CD8-positive, alpha-beta memory T cell (primary cell): ENCODE measurements around the gene SARNP. TPM values are rescaled to one million over a fixed set of nuclear protein-coding genes. Genes with fewer than 3 reads are reported as not detected.
A peak's percentile ranks its signal among the peaks of the same experiment; 100 is the strongest.

Experiments
- CTCF ChIA-PET: fragments of 350-600 bp; sonication (Branson Sonifier 250); formaldehyde crosslinking; loops from one replicate; lab custom pipeline; 2021; ENCODE audit warnings: antibody characterized with exemption; lab: Charles Lee
- POLR2A ChIA-PET: fragments of 350-600 bp; sonication (Branson Sonifier 250); formaldehyde crosslinking; loops from one replicate; lab custom pipeline; 2021; ENCODE audit warnings: antibody characterized with exemption; lab: Charles Lee
- DNase-seq, 5 donors: peaks; one replicate each; pipeline versions ENCODE4 v3.0.0 to v3.0.0-alpha.2; 2020 to 2022; ENCODE audit warnings: mixed read lengths in 1 of 5
- H3K27ac ChIP-seq: one replicate; pipeline ENCODE4 v1.7.0; 2013; ENCODE audit warnings: low read depth, mild to moderate bottlenecking, low read length, moderate library complexity
- H3K27me3 ChIP-seq: 2 replicates; pipeline ENCODE4 v1.7.0; 2013; ENCODE audit warnings: low read length, mild to moderate bottlenecking; ENCODE audit not compliant: insufficient read depth, poor library complexity, severe bottlenecking
- H3K36me3 ChIP-seq: 2 replicates; pipeline ENCODE4 v1.7.0; 2013; ENCODE audit warnings: mild to moderate bottlenecking, low read length, moderate library complexity; ENCODE audit not compliant: insufficient read depth
- H3K4me1 ChIP-seq: 2 replicates; pipeline ENCODE4 v1.7.0; 2013; ENCODE audit warnings: mild to moderate bottlenecking, low read length, moderate library complexity; ENCODE audit not compliant: insufficient read depth
- H3K4me3 ChIP-seq: 2 replicates; pipeline ENCODE4 v1.7.0; 2013; ENCODE audit warnings: mild to moderate bottlenecking, low read length
- H3K9me3 ChIP-seq: 2 replicates; pipeline ENCODE4 v1.7.0; 2013; ENCODE audit warnings: mild to moderate bottlenecking, low read length
- H3K27ac Mint-ChIP-seq, 8 donors: one replicate each; pipeline ENCODE4 v1.8.0; 2020 to 2021; ENCODE audit warnings: mixed read lengths in 8 of 8, mild to moderate bottlenecking in 6 of 8, inconsistent platforms in 3 of 8, moderate library complexity in 3 of 8
- H3K27me3 Mint-ChIP-seq, 2 donors: one replicate each; pipeline ENCODE4 v1.8.0; 2020 to 2021; ENCODE audit warnings: mixed read lengths in 2 of 2, mild to moderate bottlenecking in 1 of 2, moderate library complexity in 1 of 2
- H3K36me3 Mint-ChIP-seq, 3 donors: one replicate each; pipeline ENCODE4 v1.8.0; 2020 to 2021; ENCODE audit warnings: mixed read lengths in 3 of 3, inconsistent platforms in 1 of 3, mild to moderate bottlenecking in 1 of 3
- H3K4me1 Mint-ChIP-seq, 3 donors: one replicate each; pipeline ENCODE4 v1.8.0; 2020 to 2021; ENCODE audit warnings: mixed read lengths in 3 of 3, inconsistent platforms in 1 of 3, mild to moderate bottlenecking in 1 of 3
- H3K4me3 Mint-ChIP-seq, 7 donors: one replicate each; pipeline ENCODE4 v1.8.0; 2020 to 2021; ENCODE audit warnings: mixed read lengths in 7 of 7, mild to moderate bottlenecking in 6 of 7, moderate library complexity in 4 of 7, inconsistent platforms in 2 of 7
- H3K9me3 Mint-ChIP-seq, 5 donors: one replicate each; pipeline ENCODE4 v1.8.0; 2020 to 2022; ENCODE audit warnings: mixed read lengths in 5 of 5, mild to moderate bottlenecking in 3 of 5, moderate library complexity in 2 of 5, inconsistent platforms in 1 of 5
- polyA plus RNA-seq: library from polyadenylated mRNA; unstranded; fragments of 300-500 nt; fragmentation: Illumina TruSeq; gene quantifications from one replicate; pipeline ENCODE4 v1.2.3, GENCODE V29; 2021
- total RNA-seq, 2 experiments: library from RNA; stranded (reverse); gene quantifications; one replicate each; pipeline ENCODE4 v1.2.3, GENCODE V29; 2021

Gene SARNP
- total and polyA plus RNA-seq, 3 experiments from 2014 or later, result 89.7 to 109 (median 103) TPM

DNA sequence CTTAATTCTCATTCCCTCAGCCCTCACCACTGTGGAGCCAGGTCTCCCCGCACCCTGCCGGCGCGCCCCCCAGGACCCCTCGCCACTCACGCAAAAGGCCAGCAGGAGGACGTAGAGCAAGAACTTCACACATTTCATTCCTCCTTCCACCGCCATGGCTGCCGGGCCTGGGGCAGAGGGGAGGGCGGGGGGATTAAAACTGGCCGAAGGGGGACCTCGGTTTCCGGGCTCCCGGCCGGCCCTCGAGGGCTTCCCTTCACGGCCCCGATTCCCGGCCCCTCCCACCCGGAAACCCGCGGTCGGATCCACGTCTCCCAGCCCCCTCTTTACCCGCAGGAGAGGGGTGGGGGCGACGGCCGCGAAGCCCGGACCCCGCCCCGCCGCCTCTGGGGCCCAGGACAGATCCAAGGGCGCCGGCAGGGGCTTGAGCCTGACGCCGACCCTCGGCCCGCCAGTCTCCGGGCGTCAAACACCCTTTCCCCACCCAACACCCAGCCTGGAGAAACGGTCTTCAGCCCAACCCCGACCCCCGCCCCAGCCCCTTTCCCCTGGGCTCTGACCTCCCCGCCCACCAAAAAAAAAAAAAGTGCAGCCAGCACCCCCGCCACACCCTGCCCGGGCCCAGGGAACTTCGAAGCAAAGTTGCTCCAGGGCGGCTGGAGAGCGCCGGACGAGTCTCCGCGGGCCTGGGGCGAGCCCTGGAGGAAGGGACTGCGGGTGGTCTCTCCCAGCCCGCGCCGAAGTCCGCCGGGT lies 89.2 kb downstream of the SARNP start:
- Histone ChIP-seq H3K4me1 (peaks cover 34% of the 10 kb centered on the region), H3K9me3 (no peaks in the 10 kb centered on the region), H3K36me3 (no peaks in the 10 kb centered on the region), H3K27me3 (no peaks in the 10 kb centered on the region), H3K4me3 (peak overlapping the region; percentile 84), H3K27ac (peak overlapping the region; percentile 83)
- CTCF ChIA-PET, result interaction anchor here (1.5 to 2.4 kb wide), 4 partner anchors 8 to 399 kb away, joined by 3 to 25 read pairs (median 12); partner anchors contain the start of genes ESYT1 and RDH5
- no peaks in the 10 kb centered on the region for H3K9me3 Mint-ChIP-seq
- peak in 1 of 5 donors; percentile 41 for DNase-seq
- H3K27ac Mint-ChIP-seq, result peak overlapping the region; percentile 35 to 97 (median 88)
- peak overlapping the region; percentile 66 to 95 (median 84) for H3K4me3 Mint-ChIP-seq
- H3K36me3 Mint-ChIP-seq, result peaks cover 0 to 36% (median 6%) of the 10 kb centered on the region in 3 donors
- H3K27me3 Mint-ChIP-seq, result no peaks in the 10 kb centered on the region
- POLR2A ChIA-PET, result interaction anchor here (1.3 to 2.6 kb wide), 4 partner anchors 10 to 461 kb away, joined by 5 to 11 read pairs (median 8); partner anchors contain the start of genes BLOC1S1, RAB5B and SMARCC2
- H3K4me1 Mint-ChIP-seq, result peaks cover 37 to 46% (median 40%) of the 10 kb centered on the region in 3 donors

DNA sequence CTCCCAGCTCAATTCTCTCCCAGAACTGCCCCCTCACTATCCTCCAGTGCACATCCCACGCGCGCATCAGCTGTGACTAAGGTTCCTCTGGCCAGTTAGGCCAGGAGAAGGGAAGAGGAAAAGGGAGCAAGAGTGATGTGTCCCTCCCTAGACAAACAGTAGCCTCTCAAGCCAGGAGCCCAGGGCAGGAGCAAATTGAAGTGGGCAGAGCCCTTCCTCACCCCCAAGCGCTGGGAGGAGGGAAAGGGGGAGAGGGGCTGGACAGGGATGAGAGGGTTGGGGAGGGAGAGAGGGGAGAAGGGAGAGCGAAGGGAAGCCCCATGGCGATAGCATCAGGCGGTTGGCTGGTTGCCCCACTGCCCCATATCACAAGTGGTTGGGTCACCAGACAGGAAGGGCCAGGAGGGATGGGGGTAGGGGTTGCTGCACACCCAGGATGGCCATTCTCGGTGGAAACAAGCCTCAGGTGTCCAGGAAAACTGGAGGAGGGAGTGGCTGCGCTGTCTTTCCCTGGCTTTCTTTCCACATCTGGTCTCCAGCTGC lies 89.8 kb downstream of the SARNP start:
- POLR2A ChIA-PET, result no interaction called here

DNA sequence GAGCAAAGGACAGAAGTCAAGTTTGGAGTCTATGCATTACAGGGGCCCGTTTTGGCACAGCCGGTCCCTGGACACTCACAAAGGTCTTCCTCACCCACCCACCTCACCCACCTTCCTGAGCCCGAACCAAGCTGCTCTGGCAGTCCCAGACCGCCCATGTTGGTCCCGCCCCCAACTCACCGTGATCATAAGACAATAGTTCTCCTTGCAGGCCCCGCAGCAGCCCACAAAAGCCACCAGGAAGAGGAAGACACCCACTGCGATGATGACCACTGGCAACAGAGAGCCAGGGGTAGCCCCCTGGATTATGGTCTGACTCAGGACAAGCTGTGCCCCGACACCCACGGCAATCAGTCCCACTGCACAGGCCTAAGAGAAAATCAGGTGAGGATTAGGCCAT lies 90.6 kb downstream of the SARNP start:
- POLR2A ChIA-PET, result no interaction called here
- no peaks in the 10 kb centered on the region for H3K27me3 Mint-ChIP-seq
- H3K4me1 Mint-ChIP-seq, result peaks cover 37 to 46% (median 40%) of the 10 kb centered on the region in 3 donors
- peak overlapping the region; percentile 66 to 95 (median 83) for H3K4me3 Mint-ChIP-seq
- H3K4me3 ChIP-seq, result no peak overlapping the region
- H3K27me3 ChIP-seq, result no peaks in the 10 kb centered on the region
- H3K9me3 Mint-ChIP-seq, result no peaks in the 10 kb centered on the region
- CTCF ChIA-PET, result interaction anchor here (0.9 to 1.3 kb wide), 2 partner anchors 10 to 11 kb away, joined by 3 read pairs; no protein-coding TSS in a partner anchor
- H3K4me1 ChIP-seq, result peaks cover 34% of the 10 kb centered on the region
- no peaks in the 10 kb centered on the region for H3K36me3 ChIP-seq
- H3K27ac Mint-ChIP-seq, result peak overlapping the region; percentile 58 to 93 (median 88)
- H3K36me3 Mint-ChIP-seq, result peaks cover 0 to 39% (median 6%) of the 10 kb centered on the region in 3 donors
- H3K27ac ChIP-seq, result peak overlapping the region; percentile 83
- H3K9me3 ChIP-seq, result no peaks in the 10 kb centered on the region
- DNase-seq, result no peak

More for the DNA sequence above, 89.8 kb downstream of the SARNP start:
- Histone ChIP-seq H3K4me1 (peaks cover 34% of the 10 kb centered on the region), H3K36me3 (no peaks in the 10 kb centered on the region), H3K27ac (peak overlapping the region; percentile 83), H3K4me3 (peak overlapping the region; percentile 14), H3K9me3 (no peaks in the 10 kb centered on the region), H3K27me3 (no peaks in the 10 kb centered on the region)
- H3K9me3 Mint-ChIP-seq, result no peaks in the 10 kb centered on the region
- CTCF ChIA-PET, result interaction anchor here (0.9 to 1.3 kb wide), 2 partner anchors 9 to 10 kb away, joined by 3 read pairs; no protein-coding TSS in a partner anchor
- H3K27ac Mint-ChIP-seq, result peak overlapping the region; percentile 76 to 97 (median 88)
- peaks cover 37 to 46% (median 40%) of the 10 kb centered on the region in 3 donors for H3K4me1 Mint-ChIP-seq
- H3K27me3 Mint-ChIP-seq, result no peaks in the 10 kb centered on the region
- peaks cover 0 to 39% (median 6%) of the 10 kb centered on the region in 3 donors for H3K36me3 Mint-ChIP-seq
- H3K4me3 Mint-ChIP-seq, result peak overlapping the region; percentile 66 to 95 (median 83)
- no peak for DNase-seq

DNA sequence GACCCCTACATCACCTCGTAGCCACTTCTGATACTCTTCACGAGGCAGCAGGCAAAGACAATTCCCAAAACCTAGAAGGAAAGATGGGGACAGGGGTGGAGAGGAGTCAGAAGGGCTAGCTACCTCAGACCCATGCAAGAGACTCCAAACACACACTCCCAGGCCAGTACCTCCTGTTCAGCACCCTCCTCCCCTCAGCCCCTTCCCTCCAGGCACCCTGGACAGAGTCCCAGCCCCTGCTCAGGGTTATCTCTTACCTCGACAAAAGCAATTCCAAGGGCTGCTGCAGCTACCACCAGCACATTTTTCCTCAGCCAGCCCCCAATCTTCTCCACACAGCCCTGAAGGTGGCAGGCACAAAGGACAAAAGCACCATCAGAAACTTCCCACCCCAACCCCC lies 92.0 kb downstream of the SARNP start:
- DNase-seq, result no peak
- ChIA-PET CTCF (interaction anchor here (0.9 to 6.9 kb wide), 5 partner anchors 9 to 69 kb away, joined by 3 to 67 read pairs (median 4); partner anchors contain the start of gene BLOC1S1), POLR2A (interaction anchor here (1.0 to 1.8 kb wide), 3 partner anchors 10 to 104 kb away, joined by 3 to 4 read pairs (median 4); partner anchors contain the start of genes BLOC1S1 and DNAJC14)
- no peaks in the 10 kb centered on the region for H3K27me3 Mint-ChIP-seq
- H3K4me1 Mint-ChIP-seq, result peaks cover 35 to 55% (median 37%) of the 10 kb centered on the region in 3 donors
- H3K27ac Mint-ChIP-seq, result peak overlapping the region in 6 of 8 donors; percentile 35 to 88 (median 71)
- H3K4me3 Mint-ChIP-seq, result peak overlapping the region in 3 of 7 donors; percentile 60 to 78 (median 66)
- no peaks in the 10 kb centered on the region for H3K36me3 ChIP-seq
- no peak overlapping the region for H3K4me3 ChIP-seq
- H3K9me3 Mint-ChIP-seq, result no peaks in the 10 kb centered on the region
- peaks cover 37% of the 10 kb centered on the region for H3K4me1 ChIP-seq
- H3K27ac ChIP-seq, result no peak overlapping the region
- H3K36me3 Mint-ChIP-seq, result peaks cover 0 to 44% (median 6%) of the 10 kb centered on the region in 3 donors
- no peaks in the 10 kb centered on the region for H3K27me3 ChIP-seq
- no peaks in the 10 kb centered on the region for H3K9me3 ChIP-seq

DNA sequence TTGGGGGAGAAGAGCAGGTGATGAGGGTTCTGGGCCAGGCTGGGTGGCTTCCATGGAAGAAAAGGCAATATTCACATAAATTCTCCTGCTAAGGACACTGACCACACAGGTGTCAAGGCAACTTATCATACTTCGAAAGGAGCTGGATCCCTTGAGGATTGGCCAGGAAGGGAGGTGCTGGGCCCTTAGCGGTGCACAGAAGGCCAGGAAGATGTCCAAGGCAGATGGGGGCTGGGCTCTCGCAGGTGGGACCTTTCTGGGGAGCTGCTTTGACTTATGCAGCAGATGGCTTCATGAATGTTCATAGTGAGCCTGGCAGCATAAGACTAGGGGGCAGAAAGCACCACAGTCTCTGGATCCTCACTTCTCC lies 92.6 kb downstream of the SARNP start:
- Mint-ChIP-seq H3K4me3 (peak overlapping the region in 1 of 7 donors; percentile 66), H3K27me3 (no peaks in the 10 kb centered on the region), H3K36me3 (peaks cover 0 to 47% (median 6%) of the 10 kb centered on the region in 3 donors), H3K9me3 (no peaks in the 10 kb centered on the region), H3K4me1 (peaks cover 29 to 55% (median 32%) of the 10 kb centered on the region in 3 donors), H3K27ac (peak overlapping the region in 7 of 8 donors; percentile 5 to 88 (median 59))
- Histone ChIP-seq H3K27me3 (no peaks in the 10 kb centered on the region), H3K27ac (no peak overlapping the region), H3K4me1 (peaks cover 30% of the 10 kb centered on the region), H3K4me3 (no peak overlapping the region), H3K9me3 (no peaks in the 10 kb centered on the region), H3K36me3 (no peaks in the 10 kb centered on the region)
- CTCF ChIA-PET, result interaction anchor here (0.9 to 6.9 kb wide), 7 partner anchors 9 to 315 kb away, joined by 3 to 67 read pairs (median 4); partner anchors contain the start of genes BLOC1S1 and ITGA7
- DNase-seq, result no peak
- POLR2A ChIA-PET, result interaction anchor here (0.7 to 1.8 kb wide), 5 partner anchors 9 to 105 kb away, joined by 3 to 4 read pairs (median 4); partner anchors contain the start of genes BLOC1S1, DNAJC14 and ORMDL2

DNA sequence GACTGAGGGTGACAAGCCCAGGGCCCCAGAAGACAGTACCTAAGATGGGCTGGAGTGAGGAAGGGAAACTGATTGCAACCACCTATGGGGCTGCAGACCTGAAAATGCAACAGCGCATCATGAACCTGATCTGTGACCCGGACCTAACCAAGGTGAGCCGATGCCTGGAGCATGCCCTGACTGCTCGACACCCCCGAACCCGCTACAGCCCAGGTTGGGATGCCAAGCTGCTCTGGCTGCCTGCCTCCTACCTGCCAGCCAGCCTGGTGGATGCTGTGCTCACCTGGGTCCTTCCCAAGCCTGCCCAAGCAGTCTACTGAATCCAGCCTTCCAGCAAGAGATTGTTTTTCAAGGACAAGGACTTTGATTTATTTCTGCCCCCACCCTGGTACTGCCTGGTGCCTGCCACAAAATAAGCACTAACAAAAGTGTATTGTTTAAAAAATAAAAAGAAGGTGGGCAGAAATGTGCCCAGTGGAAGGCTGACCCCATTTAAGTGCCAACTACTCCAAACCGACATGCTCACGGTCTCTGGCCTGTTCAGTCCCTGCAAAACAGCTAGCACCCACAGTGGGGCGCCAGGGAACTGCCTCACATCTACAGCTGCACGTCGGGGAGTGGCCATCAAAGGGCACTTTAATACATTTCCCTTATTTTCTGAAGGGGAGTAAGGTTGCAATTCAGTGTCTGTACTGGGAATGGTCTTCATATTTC lies 93.1 kb downstream of the SARNP start:
- peaks cover 23 to 55% (median 27%) of the 10 kb centered on the region in 3 donors for H3K4me1 Mint-ChIP-seq
- no peaks in the 10 kb centered on the region for H3K27me3 Mint-ChIP-seq
- Histone ChIP-seq H3K27me3 (no peaks in the 10 kb centered on the region), H3K4me3 (no peak overlapping the region), H3K9me3 (no peaks in the 10 kb centered on the region), H3K27ac (no peak overlapping the region), H3K36me3 (no peaks in the 10 kb centered on the region), H3K4me1 (peaks cover 29% of the 10 kb centered on the region)
- peak overlapping the region in 7 of 8 donors; percentile 36 to 88 (median 59) for H3K27ac Mint-ChIP-seq
- no peaks in the 10 kb centered on the region for H3K9me3 Mint-ChIP-seq
- ChIA-PET POLR2A (interaction anchor here (0.7 to 1.8 kb wide), 5 partner anchors 9 to 106 kb away, joined by 3 to 4 read pairs (median 4); partner anchors contain the start of genes BLOC1S1, DNAJC14 and ORMDL2), CTCF (interaction anchor here (0.9 to 6.9 kb wide), 7 partner anchors 9 to 316 kb away, joined by 3 to 67 read pairs (median 4); partner anchors contain the start of genes BLOC1S1 and ITGA7)
- peak; percentile 42 to 77 (median 54) for DNase-seq
- H3K36me3 Mint-ChIP-seq, result peaks cover 0 to 47% (median 6%) of the 10 kb centered on the region in 3 donors
- peak overlapping the region in 1 of 7 donors; percentile 66 for H3K4me3 Mint-ChIP-seq
